ENCODE measurements around the gene UGT1A7.

Gene UGT1A7

DNA sequence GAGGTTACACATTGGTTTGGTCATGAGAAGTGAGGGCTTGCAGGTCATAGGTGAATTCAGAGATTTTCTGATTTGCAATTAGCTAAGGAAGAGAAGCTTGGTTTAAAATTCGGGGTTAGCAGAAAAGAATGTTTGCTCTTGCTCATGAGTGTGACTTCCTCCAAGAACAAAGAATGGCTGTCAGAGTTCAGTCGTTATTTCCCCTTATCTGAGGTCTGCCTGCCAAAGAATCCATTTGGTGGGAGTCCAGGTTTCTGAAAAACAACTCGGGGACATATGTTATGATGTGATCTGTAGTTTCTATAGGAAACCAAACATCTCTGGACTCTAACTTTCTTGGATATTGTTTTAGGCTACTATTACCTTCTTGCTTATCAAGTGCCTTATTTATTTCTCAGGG is 7.8 kb downstream of the UGT1A7 start:
- no peak overlapping the region for H3K4me3 ChIP-seq (ENCODE audit: control insufficient read depth, low read depth, low read length)
- TF ChIP-seq, protein P1, sequence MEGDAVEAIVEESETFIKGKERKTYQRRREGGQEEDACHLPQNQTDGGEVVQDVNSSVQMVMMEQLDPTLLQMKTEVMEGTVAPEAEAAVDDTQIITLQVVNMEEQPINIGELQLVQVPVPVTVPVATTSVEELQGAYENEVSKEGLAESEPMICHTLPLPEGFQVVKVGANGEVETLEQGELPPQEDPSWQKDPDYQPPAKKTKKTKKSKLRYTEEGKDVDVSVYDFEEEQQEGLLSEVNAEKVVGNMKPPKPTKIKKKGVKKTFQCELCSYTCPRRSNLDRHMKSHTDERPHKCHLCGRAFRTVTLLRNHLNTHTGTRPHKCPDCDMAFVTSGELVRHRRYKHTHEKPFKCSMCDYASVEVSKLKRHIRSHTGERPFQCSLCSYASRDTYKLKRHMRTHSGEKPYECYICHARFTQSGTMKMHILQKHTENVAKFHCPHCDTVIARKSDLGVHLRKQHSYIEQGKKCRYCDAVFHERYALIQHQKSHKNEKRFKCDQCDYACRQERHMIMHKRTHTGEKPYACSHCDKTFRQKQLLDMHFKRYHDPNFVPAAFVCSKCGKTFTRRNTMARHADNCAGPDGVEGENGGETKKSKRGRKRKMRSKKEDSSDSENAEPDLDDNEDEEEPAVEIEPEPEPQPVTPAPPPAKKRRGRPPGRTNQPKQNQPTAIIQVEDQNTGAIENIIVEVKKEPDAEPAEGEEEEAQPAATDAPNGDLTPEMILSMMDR (conservative IDR thresholded peaks at IDR 0.05; ENCODE audit: control insufficient read depth, insufficient read depth, low read depth, low read length) = no peak
- no peak for DNase-seq (ENCODE audit: low read depth)

DNA sequence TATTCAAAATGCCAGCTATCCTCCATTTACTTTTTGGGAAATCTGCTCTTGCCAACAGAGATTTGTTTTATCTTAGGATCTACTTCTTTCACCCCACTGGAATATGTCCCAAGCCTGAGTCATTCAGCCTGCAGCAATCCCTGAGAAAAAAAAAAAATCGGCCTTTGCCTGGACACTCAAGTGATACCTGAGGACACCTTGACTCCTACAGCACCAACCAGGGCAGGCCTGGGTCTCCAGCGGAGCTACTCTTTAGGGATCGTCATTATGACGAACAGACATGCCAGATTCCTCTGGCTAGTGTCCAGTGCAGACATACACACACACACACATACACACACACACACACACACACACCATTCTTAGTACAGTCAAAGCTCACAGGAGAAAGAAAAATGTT is 8.7 kb downstream of the UGT1A7 start:
- DNase-seq (ENCODE audit: low read depth) = no peak
- TF ChIP-seq, protein P1 (conservative IDR thresholded peaks at IDR 0.05; ENCODE audit: control insufficient read depth, insufficient read depth, low read depth, low read length) = no peak
- no peak overlapping the region for H3K4me3 ChIP-seq (ENCODE audit: control insufficient read depth, low read depth, low read length)

DNA sequence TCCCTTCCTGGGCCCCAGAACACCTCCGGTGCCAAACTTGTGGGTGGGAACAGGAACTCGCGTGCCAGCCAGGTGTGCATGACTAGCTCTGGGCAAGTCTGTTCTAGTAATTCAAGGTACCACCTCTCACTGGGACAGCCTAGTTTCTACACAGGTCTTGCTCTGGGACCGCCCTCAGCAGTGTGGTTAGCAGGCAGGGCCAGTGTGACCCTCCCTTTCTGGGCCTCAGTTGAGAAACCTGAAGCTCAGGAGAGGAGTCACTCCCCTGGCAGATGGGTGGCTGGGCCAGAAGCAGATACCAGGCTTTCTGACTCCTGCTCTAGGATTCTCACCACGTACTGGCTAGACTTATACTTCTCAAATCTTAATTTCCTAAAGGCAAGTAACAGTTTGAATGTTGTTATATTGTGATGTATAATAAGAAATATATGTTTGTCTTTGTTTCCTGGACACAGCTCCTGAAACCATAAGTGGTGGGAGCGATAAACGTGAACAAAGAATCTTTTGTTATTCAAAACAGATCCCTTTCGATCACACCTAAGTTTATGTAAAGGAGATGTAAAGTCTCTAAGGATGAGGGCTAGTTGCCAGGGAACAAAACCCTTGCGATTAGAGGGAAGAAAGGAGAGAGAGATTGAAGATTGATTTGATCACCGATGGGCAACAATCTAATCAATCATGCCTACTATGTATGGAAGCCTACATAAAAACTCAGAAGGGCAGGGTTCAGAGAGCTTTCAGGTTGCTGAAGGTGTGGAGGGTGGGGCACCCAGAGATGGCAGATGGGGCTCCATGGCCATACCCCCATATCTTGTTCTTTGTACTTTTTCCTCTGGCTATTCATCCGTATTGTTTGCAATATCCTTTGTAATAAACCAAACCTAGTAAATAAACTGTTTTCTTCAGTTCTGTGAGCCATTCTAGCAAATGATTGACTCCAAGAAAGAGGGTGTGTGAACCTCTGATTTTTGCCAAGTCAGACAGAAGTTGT is 10.0 kb downstream of the UGT1A7 start:
- DNase-seq (ENCODE audit: low read depth) = no peak
- no peak overlapping the region for H3K4me3 ChIP-seq (ENCODE audit: control insufficient read depth, low read depth, low read length)
- TF ChIP-seq, protein P1 (conservative IDR thresholded peaks at IDR 0.05; ENCODE audit: control insufficient read depth, insufficient read depth, low read depth, low read length) = no peak

DNA sequence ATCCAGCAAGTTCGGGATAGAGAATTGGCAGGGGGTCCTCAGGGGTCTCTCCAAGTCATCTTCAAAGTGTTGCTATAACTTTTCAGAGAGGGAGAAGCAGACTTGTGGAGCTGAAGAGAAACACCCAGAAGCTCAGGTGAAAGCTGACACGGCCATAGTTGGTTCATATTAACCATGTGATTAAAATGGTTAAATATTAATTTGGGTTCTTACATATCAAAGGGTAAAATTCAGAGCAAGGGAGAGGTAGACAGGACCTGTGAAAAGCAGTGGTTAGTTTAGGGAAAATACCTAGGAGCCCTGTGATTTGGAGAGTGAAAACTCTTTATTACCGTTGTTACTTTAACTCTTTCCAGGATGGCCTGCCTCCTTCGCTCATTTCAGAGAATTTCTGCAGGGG is 10.9 kb downstream of the UGT1A7 start, which contains the start of gene UGT1A6:
UGT1A6 (plus strand) TSS at position 243 of the 400 bp plus-strand sequence; CDS start at position 358, 115 bp downstream.
- H3K4me3 ChIP-seq (ENCODE audit: control insufficient read depth, low read depth, low read length) = no peak within 1 kb of the TSS
- TF ChIP-seq, protein P1 (conservative IDR thresholded peaks at IDR 0.05; ENCODE audit: control insufficient read depth, insufficient read depth, low read depth, low read length) = no peak
- no peak for DNase-seq (ENCODE audit: low read depth)

DNA sequence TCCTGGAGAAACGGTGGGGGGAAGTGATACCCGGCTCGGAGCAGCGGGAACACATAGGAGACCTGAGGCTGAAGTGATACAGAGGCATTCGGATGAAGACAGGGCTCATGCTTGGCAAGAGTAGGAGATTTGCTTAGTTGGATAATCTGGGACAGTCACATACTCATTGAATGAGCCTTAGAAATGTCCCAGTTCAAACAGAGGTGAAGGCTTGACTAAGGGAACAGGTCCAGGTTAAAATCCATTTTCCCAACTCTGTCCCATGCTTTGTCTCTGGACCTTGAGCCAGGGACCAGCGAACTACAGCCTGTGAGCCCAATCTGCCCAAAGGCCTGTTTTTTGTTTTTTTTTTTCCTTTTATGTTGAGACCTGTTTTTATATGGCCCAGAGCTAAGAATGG is 12.3 kb downstream of the UGT1A7 start:
- no peak overlapping the region for H3K4me3 ChIP-seq (ENCODE audit: control insufficient read depth, low read depth, low read length)
- TF ChIP-seq, protein P1 (conservative IDR thresholded peaks at IDR 0.05; ENCODE audit: control insufficient read depth, insufficient read depth, low read depth, low read length) = no peak
- no peak for DNase-seq (ENCODE audit: low read depth)

DNA sequence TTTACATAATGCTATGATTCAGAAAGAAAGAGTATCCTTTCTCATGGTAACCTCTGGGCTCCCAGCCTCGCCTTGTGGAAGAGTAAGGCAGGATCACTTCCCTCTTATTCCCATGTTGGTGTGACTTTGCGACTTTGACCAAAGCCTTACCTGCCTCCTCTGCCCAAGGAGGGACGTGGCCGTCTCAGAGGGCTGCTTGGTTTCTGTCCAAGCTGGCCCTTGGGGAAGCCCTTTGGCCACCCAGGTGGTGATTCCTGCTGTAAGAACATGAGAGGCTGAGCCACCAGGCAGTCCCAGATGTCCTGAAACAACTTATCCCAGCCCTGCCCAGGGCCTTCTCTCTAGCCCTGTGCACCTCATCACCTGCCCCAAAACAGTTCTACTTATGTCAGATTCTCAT is 17.0 kb downstream of the UGT1A7 start:
- H3K4me3 ChIP-seq (ENCODE audit: control insufficient read depth, low read depth, low read length) = no peak overlapping the region
- DNase-seq (ENCODE audit: low read depth) = no peak
- TF ChIP-seq, protein P1 (conservative IDR thresholded peaks at IDR 0.05; ENCODE audit: control insufficient read depth, insufficient read depth, low read depth, low read length) = no peak
